NB4 (cell line): ENCODE measurements around the gene CBY2.
"Not testable (repeated sequence)": the region's sequence is repeated elsewhere in the genome, so short reads cannot be mapped to it uniquely, and the experiment has no call there.

Experiments
- DNase-seq: peaks from one replicate; pipeline ENCODE4 v3.0.0; 2010; ENCODE audit warnings: low read depth
- H3K4me3 ChIP-seq: one replicate; pipeline ENCODE4 v1.5.1; 2011; ENCODE audit warnings: mild to moderate bottlenecking, low read depth, low read length, moderate library complexity
- CTCF ChIP-seq: IDR thresholded peaks from one replicate; pipeline ENCODE4 v1.5.1; 2012; ENCODE audit warnings: low read depth, low read length
- MAX ChIP-seq: IDR thresholded peaks from 2 replicates; pipeline ENCODE4 v1.6.1; 2011; ENCODE audit warnings: low read depth, low read length
- MYC ChIP-seq: IDR thresholded peaks from 2 replicates; pipeline ENCODE4 v1.6.1; 2011; ENCODE audit warnings: low read depth, low read length
- POLR2A ChIP-seq: IDR thresholded peaks from 2 replicates; pipeline ENCODE4 v1.6.1; 2011; ENCODE audit warnings: mild to moderate bottlenecking; ENCODE audit not compliant: insufficient read length; ENCODE audit errors: extremely low read depth

Gene CBY2

GRCh38 chr13:45751885-45752284, 49.8 kb downstream of the CBY2 start:
- no peak for DNase-seq
- no peak overlapping the region for H3K4me3 ChIP-seq
- no peak for TF ChIP-seq MAX
- no peak for TF ChIP-seq MYC
- TF ChIP-seq CTCF: no peak
- no peak for TF ChIP-seq POLR2A

- H3K4me3 ChIP-seq: no peak overlapping the region
- DNase-seq: peak; percentile 46
- TF ChIP-seq MAX (no peak), CTCF (no peak), POLR2A (no peak), MYC (no peak)
These were observed 50.4 kb downstream of the CBY2 start for GRCh38 chr13:45752510-45752909.

- not testable (repeated sequence) for DNase-seq
These were observed 54.4 kb downstream of the CBY2 start for GRCh38 chr13:45756498-45756897.

GRCh38 chr13:45757589-45757988, 55.5 kb downstream of the CBY2 start:
- not testable (repeated sequence) for DNase-seq, H3K4me3 ChIP-seq

More at GRCh38 chr13:45756498-45756897, 54.4 kb downstream of the CBY2 start:
- not testable (repeated sequence) for H3K4me3 ChIP-seq

GRCh38 chr13:45763419-45763818, 61.3 kb downstream of the CBY2 start:
- DNase-seq: no peak
- H3K4me3 ChIP-seq: no peak overlapping the region
- TF ChIP-seq MAX (no peak), POLR2A (no peak), CTCF (no peak), MYC (no peak)
